IMR-90 (cell line): ENCODE results near the gene ARL13A. TPM values are rescaled to one million over a fixed set of nuclear protein-coding genes. Genes with fewer than 3 reads are reported as not detected.

Experiments
- ATAC-seq: fragments of 200-7000 bp; cut with Tn5 transposase; 2 replicates; pipeline ENCODE4 v1.9.1; 2020; ENCODE audit warnings: low read depth, mild to moderate bottlenecking, moderate library complexity
- BruUV-seq: library from RNA; stranded (reverse); fragments of 400-500 nt; replicated peaks from 2 replicates; lab custom pipeline; 2021; lab: Mats Ljungman, UMichigan
- CTCF ChIA-PET: fragments of 300-600 bp; formaldehyde crosslinking; extraction: SDS; loops from one replicate; lab custom pipeline; 2021; ENCODE audit warnings: antibody characterized with exemption; lab: Yijun Ruan, JAX
- POLR2A ChIA-PET: fragments of 300-600 bp; sonication (Branson Sonifier 250); formaldehyde crosslinking; loops from one replicate; lab custom pipeline; 2022; ENCODE audit warnings: antibody characterized with exemption; ENCODE audit not compliant: unreplicated experiment; lab: Charles Lee
- DNase-seq: peaks from one replicate; pipeline ENCODE4 v3.0.0; 2013
- H2AFZ ChIP-seq: replicated peaks from 2 replicates; pipeline ENCODE3; 2013; ENCODE audit warnings: low read length, mild to moderate bottlenecking; ENCODE audit not compliant: poor library complexity
- H2AK5ac ChIP-seq: 2 replicates; pipeline ENCODE4 v1.6.1; 2013; ENCODE audit warnings: low read depth, low read length, inconsistent platforms
- H2AK9ac ChIP-seq: replicated peaks from 2 replicates; pipeline ENCODE3; 2013; ENCODE audit warnings: mild to moderate bottlenecking, low read depth, low read length, moderate library complexity; ENCODE audit not compliant: poor library complexity
- H2BK120ac ChIP-seq: 2 replicates; pipeline ENCODE4 v1.6.1; 2013; ENCODE audit warnings: low read depth, low read length, inconsistent platforms
- H2BK15ac ChIP-seq: 3 replicates; pipeline ENCODE4 v1.6.1; 2013; ENCODE audit warnings: low read depth, low read length, inconsistent platforms
- H2BK20ac ChIP-seq: 2 replicates; pipeline ENCODE4 v1.6.1; 2013; ENCODE audit warnings: low read depth, mild to moderate bottlenecking, inconsistent platforms, low read length, moderate library complexity
- H2BK5ac ChIP-seq: 2 replicates; pipeline ENCODE4 v1.6.1; 2013; ENCODE audit warnings: mild to moderate bottlenecking, low read depth, low read length, inconsistent platforms; ENCODE audit not compliant: poor library complexity, severe bottlenecking
- H3K14ac ChIP-seq: replicated peaks from 2 replicates; pipeline ENCODE4 v1.6.1; 2013; ENCODE audit warnings: low read depth, low read length, inconsistent platforms
- H3K18ac ChIP-seq: 2 replicates; pipeline ENCODE4 v1.6.1; 2013; ENCODE audit warnings: low read depth, low read length, control low read depth
- H3K23ac ChIP-seq: 2 replicates; pipeline ENCODE4 v1.6.1; 2013; ENCODE audit warnings: low read depth, low read length, inconsistent platforms
- H3K27ac ChIP-seq: 2 replicates; pipeline ENCODE4 v1.5.1; 2013; ENCODE audit warnings: mild to moderate bottlenecking, control low read depth, low read length; ENCODE audit not compliant: insufficient read depth
- H3K27me3 ChIP-seq: 2 replicates; pipeline ENCODE4 v1.6.1; 2013; ENCODE audit warnings: low read length; ENCODE audit not compliant: control insufficient read depth, insufficient read depth
- H3K36me3 ChIP-seq: 2 replicates; pipeline ENCODE4 v1.6.1; 2013; ENCODE audit warnings: low read length, mixed read lengths; ENCODE audit not compliant: control insufficient read depth, insufficient read depth
- H3K4ac ChIP-seq: 2 replicates; pipeline ENCODE4 v1.6.1; 2013; ENCODE audit warnings: low read depth, low read length, inconsistent platforms
- H3K4me1 ChIP-seq: 2 replicates; pipeline ENCODE4 v1.6.1; 2013; ENCODE audit warnings: low read length, mixed read lengths; ENCODE audit not compliant: control insufficient read depth, insufficient read depth
- H3K4me2 ChIP-seq: 2 replicates; pipeline ENCODE4 v1.6.1; 2013; ENCODE audit warnings: low read depth, mild to moderate bottlenecking, control low read depth, low read length, moderate library complexity
- H3K4me3 ChIP-seq: 2 replicates; pipeline ENCODE4 v1.5.1; 2013; ENCODE audit warnings: low read depth, mild to moderate bottlenecking, control low read depth, low read length, moderate library complexity; ENCODE audit not compliant: insufficient read depth
- H3K56ac ChIP-seq: 2 replicates; pipeline ENCODE4 v1.6.1; 2013; ENCODE audit warnings: low read length, inconsistent platforms; ENCODE audit not compliant: insufficient read depth; ENCODE audit errors: extremely low read depth
- H3K79me1 ChIP-seq, 2 experiments: 2 replicates each; pipeline ENCODE4 v1.6.1; 2013; ENCODE audit warnings: low read length in 2 of 2, inconsistent platforms in 1 of 2, low read depth in 1 of 2
- H3K9ac ChIP-seq: 2 replicates; pipeline ENCODE4 v1.6.1; 2013; ENCODE audit warnings: low read depth, low read length, control low read depth
- H3K9me1 ChIP-seq: 2 replicates; pipeline ENCODE4 v1.6.1; 2013; ENCODE audit warnings: low read length, inconsistent platforms; ENCODE audit not compliant: insufficient read depth
- H3K9me3 ChIP-seq: 2 replicates; pipeline ENCODE4 v1.6.1; 2013; ENCODE audit warnings: low read length; ENCODE audit not compliant: control insufficient read depth, insufficient read depth
- H4K20me1 ChIP-seq: 2 replicates; pipeline ENCODE4 v1.6.1; 2013; ENCODE audit warnings: low read length, inconsistent platforms; ENCODE audit not compliant: insufficient read depth
- H4K5ac ChIP-seq: 2 replicates; pipeline ENCODE4 v1.6.1; 2013; ENCODE audit warnings: mild to moderate bottlenecking, low read depth, low read length, control low read depth
- H4K8ac ChIP-seq, 2 experiments: 2 replicates each; pipeline ENCODE4 v1.6.1; 2013; ENCODE audit warnings: low read depth in 2 of 2, low read length in 2 of 2, control low read depth in 1 of 2, inconsistent platforms in 1 of 2
- H4K91ac ChIP-seq: 2 replicates; pipeline ENCODE4 v1.6.1; 2013; ENCODE audit warnings: low read depth, low read length, inconsistent platforms; ENCODE audit not compliant: insufficient read depth
- CEBPB ChIP-seq: IDR thresholded peaks from 2 replicates; pipeline ENCODE4 v1.6.1; 2012; ENCODE audit warnings: low read depth, low read length, improper control_type of control experiment
- CHD1 ChIP-seq: IDR thresholded peaks from 2 replicates; pipeline ENCODE4 v1.6.1; 2012; ENCODE audit warnings: low read depth, low read length, improper control_type of control experiment
- MAZ ChIP-seq: IDR thresholded peaks from 2 replicates; pipeline ENCODE4 v1.6.1; 2012; ENCODE audit warnings: low read depth, mild to moderate bottlenecking, low read length, improper control_type of control experiment, moderate library complexity, borderline replicate concordance
- NFE2L2 ChIP-seq: fragments of 150-350 bp; IDR thresholded peaks from 2 replicates; pipeline ENCODE4 v1.6.1; 2016; ENCODE audit warnings: low read depth, mild to moderate bottlenecking, low read length
- RAD21 ChIP-seq: IDR thresholded peaks from 2 replicates; pipeline ENCODE4 v1.6.1; 2012; ENCODE audit warnings: low read length, improper control_type of control experiment
- SMC3 ChIP-seq: fragments of 150-350 bp; IDR thresholded peaks from 2 replicates; pipeline ENCODE4 v1.6.1; 2016; ENCODE audit warnings: low read depth, mild to moderate bottlenecking, antibody characterized with exemption, low read length, moderate library complexity
- dilution Hi-C: fragments of 300-500 bp; cut with HindIII; formaldehyde crosslinking; loops from one replicate; pipeline ENCODE4 v1.14.3; 2018; ENCODE audit warnings: low sequenced_read_pairs; ENCODE audit not compliant: unreplicated experiment
- in situ Hi-C: fragments of 300-500 bp; cut with MboI; formaldehyde crosslinking; loops from 3 replicates; pipeline ENCODE4 v1.14.3; 2019; ENCODE audit warnings: low sequenced_read_pairs, inconsistent platforms, mixed read lengths
- intact Hi-C: fragments of 100-400 bp; cut with micrococcal nuclease; formaldehyde crosslinking; loops from 2 replicates; pipeline ENCODE4 v1.10.0; 2022
- polyA plus RNA-seq, 3 experiments: library from polyadenylated mRNA; depleted of rRNA; stranded (reverse); fragments of >200 nt; gene quantifications; 2 replicates each; pipeline ENCODE4 v1.2.3, GENCODE V29; 2012; ENCODE audit warnings: low replicate concordance in 1 of 3
- total RNA-seq: library from RNA; depleted of rRNA; stranded (reverse); fragments of >200 nt; gene quantifications from 2 replicates; pipeline ENCODE4 v1.2.3, GENCODE V29; 2012

ARL13A gene
- total and polyA plus RNA-seq, 2 of the 4 experiments (the other 2 are of a cell fraction): not detected

- no peaks in the 10 kb centered on the region for H3K36me3 ChIP-seq
- H3K9ac ChIP-seq: no peak overlapping the region
- H3K27me3 ChIP-seq: no peaks in the 10 kb centered on the region
- no peak for ATAC-seq
- H2BK5ac ChIP-seq: no peak overlapping the region
- no TSS peak for BruUV-seq
- H4K20me1 ChIP-seq: no peaks in the 10 kb centered on the region
- H2AK9ac ChIP-seq: no peak overlapping the region
- DNase-seq: no peak
- H2BK120ac ChIP-seq: no peak overlapping the region
- POLR2A ChIA-PET: no interaction called here
- H3K4ac ChIP-seq: no peak overlapping the region
- H3K9me1 ChIP-seq: no peaks in the 10 kb centered on the region
- no peak overlapping the region for H2AFZ ChIP-seq
- no peaks in the 10 kb centered on the region for H3K79me1 ChIP-seq
- no peaks in the 10 kb centered on the region for H3K4me1 ChIP-seq
- intact Hi-C loops: no loop called here
- no peak overlapping the region for H3K56ac ChIP-seq
- no peak overlapping the region for H3K14ac ChIP-seq
- H3K4me3 ChIP-seq: no peak overlapping the region
- CTCF ChIA-PET: no interaction called here
- no peak overlapping the region for H4K8ac ChIP-seq
- H4K91ac ChIP-seq: no peak overlapping the region
- H4K5ac ChIP-seq: no peak overlapping the region
- no peak overlapping the region for H3K27ac ChIP-seq
- H3K23ac ChIP-seq: no peak overlapping the region
- no peak overlapping the region for H2BK15ac ChIP-seq
- no peak overlapping the region for H3K4me2 ChIP-seq
- peaks cover 3% of the 10 kb centered on the region; the same call in 1 of the 2 replicates for H3K9me3 ChIP-seq
- H2BK20ac ChIP-seq: no peak overlapping the region
- no peak overlapping the region for H2AK5ac ChIP-seq
- TF ChIP-seq CHD1 (no peak), RAD21 (no peak), CEBPB (no peak), NFE2L2 (no peak), SMC3 (no peak), MAZ (no peak)
- no peak overlapping the region for H3K18ac ChIP-seq
- dilution Hi-C loops: no loop called here
- in situ Hi-C loops: no loop called here
These were observed 5.1 kb upstream of the ARL13A start for GRCh38 chrX:100964362-100964761.
